HG03521 (cell line): ENCODE results near the gene KREMEN1.

Experiments used
- ATAC-seq: cut with Tn5 transposase; IDR thresholded peaks from one replicate; pipeline ENCODE4 v1.9.1; 2021; ENCODE audit warnings: mild to moderate bottlenecking, moderate library complexity; ENCODE audit not compliant: unreplicated experiment

The KREMEN1 gene

DNA sequence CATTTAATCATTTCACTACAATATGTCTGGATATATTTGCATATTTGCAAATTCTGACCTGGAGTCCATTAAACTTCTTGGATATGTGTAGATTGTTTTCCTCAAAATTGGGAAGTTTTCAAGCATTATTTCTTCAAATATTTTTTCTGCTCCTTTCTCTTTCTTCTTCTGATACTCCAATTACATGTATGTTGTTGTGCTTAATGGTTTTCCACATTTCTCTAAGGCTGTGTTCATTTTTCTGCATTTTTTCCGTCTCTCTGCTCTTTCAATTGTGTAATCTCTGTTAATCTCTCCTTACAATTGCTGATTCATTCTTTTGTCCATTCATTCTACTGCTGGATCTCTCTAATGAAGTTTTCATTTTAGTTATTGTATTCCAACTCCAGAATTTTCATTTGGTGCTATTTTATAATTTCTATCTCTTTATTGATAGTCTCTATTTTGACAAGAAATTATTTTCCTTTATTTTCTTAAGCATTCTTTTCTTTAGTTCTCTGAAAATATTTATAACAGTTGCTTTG is 102.5 kb downstream of the KREMEN1 start:
- no peak for ATAC-seq

- no peak for ATAC-seq
These were observed 111.4 kb downstream of the KREMEN1 start for GRCh38 chr22:29183971-29184848.

DNA sequence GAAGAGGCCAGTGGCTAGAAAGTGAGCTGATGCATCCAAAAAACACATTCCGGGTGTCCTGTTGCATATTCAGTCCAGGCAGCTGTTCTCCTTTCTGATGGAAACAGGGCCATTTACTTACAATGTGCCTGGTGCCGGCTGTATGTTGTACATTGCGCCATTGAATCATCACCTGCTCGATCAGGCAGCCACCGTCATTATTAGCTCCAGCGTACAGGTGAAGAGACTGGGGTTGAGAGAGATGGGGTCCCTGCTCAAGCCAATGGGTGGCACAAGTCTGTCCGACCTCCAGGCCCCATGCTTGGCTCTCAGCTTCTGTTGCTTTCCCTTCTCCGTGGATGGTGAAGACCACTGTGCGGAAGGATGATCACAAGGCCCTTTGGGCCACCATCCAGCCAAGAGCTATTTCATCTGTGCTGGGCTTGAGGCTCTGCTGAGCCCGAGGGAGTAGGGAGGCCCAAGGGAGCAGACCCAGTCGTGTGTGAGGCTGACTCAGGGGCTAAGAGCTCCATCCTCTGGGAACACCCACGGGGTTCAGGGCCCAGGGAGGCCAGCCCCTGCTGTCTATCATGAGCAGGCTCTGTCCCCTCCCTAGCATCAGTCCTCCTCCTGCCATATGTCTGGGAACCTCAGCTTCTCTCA is 112.1 kb downstream of the KREMEN1 start:
- ATAC-seq, result no peak

- no peak for ATAC-seq
These were observed 113.5 kb downstream of the KREMEN1 start for GRCh38 chr22:29186302-29186701.

DNA sequence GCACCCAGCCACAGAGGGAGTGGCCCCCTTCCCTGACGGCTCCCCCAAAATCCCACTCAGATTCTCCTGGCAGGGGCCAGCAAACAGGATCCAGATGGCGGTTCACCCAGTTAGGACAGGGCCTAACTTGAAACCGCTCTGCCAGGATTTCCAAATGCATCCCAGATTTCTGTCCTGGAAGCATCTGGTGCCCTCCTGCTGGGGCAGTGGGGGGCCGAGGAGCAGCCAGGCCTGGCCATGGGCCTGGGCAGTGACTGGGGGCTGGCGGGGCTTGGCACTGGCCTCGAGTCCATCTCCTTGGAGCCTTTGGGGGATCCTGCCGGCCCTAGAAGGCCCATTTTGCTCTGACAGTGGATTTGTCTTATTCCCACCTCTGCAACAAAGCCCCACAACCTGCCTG is 115.0 kb downstream of the KREMEN1 start:
- ATAC-seq, result no peak

DNA sequence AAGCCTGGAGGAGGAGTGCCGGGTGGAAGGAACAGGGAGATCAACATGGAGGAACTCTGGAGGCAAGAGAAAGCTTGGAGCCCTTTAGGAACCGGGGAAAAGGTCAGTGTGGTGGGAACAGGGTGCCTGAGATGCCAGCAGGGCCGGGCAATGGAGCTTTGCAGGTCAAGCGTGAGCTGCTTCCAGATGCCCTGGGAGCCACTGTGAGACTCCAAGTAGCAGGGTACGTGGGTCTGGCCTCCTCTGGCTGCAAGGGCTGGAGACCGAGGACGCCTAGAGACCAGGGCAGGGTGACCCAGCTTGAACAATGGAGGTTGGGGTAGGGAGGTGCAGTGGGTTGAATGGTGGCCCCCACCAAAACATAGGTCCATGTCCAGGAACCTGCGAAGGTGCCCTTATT is 117.2 kb downstream of the KREMEN1 start:
- ATAC-seq, result no peak

- no peak for ATAC-seq
These were observed 118.1 kb downstream of the KREMEN1 start for GRCh38 chr22:29190918-29191317.

- ATAC-seq, result no peak
These were observed 120.2 kb downstream of the KREMEN1 start for GRCh38 chr22:29193021-29193420.

- no peak for ATAC-seq
These were observed 121.3 kb downstream of the KREMEN1 start for GRCh38 chr22:29194184-29194583.

DNA sequence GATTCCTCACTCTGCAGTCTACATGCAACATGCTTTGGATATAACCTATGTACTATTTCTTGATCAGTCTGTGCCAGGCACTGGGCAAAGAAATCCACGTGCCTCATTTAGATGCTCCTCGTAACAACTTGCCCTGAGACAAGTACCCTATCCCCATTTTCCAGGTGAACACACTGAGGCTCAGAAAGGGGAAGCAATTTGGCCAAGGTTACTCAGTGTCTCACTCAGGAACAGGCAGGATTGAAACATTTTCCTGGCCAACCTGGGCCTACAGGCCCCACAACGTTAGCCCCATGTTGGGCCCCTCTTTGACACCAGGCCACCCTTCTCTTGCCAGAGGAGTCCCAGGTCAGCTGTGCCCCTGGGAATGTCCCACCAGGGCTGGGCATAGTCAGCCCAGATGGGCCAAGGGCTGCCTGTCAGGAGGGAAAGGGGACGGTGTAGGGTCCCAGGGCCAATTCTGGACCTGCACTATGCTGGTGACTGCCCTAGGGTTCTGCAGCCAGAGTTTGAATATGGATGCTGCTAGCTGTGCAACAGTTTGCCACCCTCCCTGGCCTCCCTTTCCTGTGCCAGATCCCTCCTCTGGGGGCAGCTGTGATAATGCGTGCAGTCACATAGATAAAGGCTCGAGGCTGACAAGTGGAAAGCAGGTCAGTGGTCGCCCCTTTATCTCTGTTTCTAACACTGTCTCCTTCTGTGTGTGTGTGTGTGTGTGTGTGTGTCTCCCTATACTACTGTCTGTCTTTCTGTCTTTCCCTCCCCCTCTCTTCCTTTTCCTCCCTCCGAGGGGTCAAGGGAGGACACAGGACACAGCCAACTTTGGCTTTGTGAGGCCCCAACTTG is 122.5 kb downstream of the KREMEN1 start:
- ATAC-seq, result no peak

- ATAC-seq, result no peak
These were observed 123.3 kb downstream of the KREMEN1 start for GRCh38 chr22:29195964-29196666.

DNA sequence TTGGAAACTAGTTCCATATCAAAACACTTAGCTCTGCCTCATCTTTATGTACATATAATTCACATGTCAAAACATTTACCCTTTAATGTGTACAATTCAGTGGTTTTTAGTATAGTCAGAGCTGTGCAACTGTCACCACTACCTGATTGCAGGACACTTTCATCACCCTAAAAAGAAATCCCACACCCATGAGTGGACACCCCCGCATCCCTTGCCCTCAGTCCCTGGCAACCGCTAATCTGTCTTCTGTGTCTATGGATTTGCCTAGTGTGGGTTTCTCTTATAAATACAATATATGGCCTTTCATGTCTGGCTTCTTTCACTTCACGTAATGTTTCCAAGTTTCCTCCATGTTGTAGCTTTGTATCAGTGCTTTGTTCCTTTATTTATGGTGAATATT is 124.3 kb downstream of the KREMEN1 start:
- ATAC-seq, result no peak

DNA sequence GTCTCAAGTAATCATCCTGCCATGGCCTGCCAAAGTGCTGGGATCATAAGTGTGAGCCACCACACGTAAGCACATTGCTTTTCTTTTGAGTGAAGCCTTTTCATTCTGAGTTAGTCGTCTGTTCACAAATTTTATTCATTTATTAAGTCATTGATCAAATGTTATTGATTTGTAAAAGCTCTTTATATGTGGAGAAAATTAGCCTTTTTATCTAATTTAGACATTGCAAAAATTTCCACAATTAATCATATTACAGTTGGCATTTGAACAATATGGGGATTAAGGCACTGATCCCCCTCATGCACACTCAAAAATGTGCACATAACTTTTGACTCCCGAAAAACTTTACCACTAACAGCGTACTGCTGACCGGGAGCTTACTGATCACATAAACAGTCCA is 125.4 kb downstream of the KREMEN1 start:
- no peak for ATAC-seq

DNA sequence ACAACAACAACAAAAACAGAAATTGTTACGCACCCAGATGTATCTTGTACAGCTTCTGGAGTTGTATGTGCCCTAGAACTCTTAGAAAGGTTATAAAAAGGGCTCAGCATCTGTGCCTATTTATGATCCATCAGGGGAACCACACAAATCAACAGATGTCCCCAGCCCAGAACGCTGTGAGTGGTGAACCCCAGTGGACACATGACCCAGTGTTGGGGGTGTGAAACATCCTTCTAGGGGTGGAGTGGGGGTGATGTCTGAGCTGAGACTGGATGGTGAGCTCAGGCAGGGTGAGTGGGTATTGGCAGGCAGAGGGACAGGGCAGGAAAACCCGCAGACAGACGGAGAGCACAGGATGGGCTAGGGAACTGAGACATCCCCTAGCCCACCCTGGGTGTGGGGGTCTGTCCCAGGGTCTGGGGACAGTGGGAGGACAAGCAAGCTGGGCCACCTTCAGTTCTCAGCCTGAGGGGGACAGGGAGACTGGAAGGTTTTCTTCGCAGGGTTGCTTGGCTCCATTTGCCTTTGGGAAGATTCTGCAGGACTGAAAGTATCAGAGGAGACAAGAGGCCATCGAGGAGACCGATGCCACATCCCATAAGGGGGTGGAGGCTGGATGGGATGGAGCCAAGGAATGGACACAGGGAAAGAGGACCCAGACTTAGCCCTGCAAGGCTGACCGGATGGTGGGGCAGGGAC is 127.0 kb downstream of the KREMEN1 start:
- no peak for ATAC-seq

DNA sequence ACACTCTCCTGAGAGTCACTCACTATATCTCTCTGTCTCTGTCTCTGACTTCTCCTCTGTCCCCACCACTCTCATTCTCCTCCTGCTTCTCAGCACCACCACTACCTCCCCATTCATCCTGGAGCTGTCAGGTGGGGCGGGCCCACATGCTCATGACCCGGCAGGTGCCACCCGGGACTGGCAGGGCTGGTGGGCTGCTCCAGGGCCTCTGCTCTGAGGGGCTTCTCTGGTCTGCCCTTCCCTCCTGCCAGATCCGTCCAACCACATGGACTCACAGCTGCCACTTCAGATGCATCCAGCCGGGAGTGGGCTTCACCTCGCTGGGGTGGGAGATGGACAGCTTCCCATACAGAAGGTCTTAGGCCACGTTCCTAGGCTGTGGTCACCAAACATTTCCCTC is 128.1 kb downstream of the KREMEN1 start:
- no peak for ATAC-seq

DNA sequence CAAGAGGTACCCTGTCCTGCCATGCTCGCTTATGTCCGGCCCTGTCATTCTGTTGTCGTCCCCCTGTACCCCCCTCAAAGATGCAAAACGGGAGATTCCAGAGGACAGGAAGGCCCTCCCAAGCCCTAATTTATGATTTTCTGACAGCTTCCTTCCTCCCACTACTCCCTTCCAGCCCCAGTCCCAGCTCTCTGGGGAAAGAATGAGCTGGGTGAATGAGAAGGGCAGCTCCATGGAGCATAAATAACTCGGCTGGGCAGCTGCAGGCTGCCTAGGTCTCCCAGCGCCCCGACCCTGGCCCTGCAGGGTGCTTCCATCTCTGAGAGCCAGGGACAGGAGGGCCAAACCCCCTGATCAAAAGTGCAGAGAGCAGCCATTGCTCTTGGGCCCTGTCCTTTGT is 128.9 kb downstream of the KREMEN1 start:
- ATAC-seq, result no peak

GRCh38 chr22:29202212-29203192 is 129.7 kb downstream of the KREMEN1 start:
- ATAC-seq, result peak; percentile 55

DNA sequence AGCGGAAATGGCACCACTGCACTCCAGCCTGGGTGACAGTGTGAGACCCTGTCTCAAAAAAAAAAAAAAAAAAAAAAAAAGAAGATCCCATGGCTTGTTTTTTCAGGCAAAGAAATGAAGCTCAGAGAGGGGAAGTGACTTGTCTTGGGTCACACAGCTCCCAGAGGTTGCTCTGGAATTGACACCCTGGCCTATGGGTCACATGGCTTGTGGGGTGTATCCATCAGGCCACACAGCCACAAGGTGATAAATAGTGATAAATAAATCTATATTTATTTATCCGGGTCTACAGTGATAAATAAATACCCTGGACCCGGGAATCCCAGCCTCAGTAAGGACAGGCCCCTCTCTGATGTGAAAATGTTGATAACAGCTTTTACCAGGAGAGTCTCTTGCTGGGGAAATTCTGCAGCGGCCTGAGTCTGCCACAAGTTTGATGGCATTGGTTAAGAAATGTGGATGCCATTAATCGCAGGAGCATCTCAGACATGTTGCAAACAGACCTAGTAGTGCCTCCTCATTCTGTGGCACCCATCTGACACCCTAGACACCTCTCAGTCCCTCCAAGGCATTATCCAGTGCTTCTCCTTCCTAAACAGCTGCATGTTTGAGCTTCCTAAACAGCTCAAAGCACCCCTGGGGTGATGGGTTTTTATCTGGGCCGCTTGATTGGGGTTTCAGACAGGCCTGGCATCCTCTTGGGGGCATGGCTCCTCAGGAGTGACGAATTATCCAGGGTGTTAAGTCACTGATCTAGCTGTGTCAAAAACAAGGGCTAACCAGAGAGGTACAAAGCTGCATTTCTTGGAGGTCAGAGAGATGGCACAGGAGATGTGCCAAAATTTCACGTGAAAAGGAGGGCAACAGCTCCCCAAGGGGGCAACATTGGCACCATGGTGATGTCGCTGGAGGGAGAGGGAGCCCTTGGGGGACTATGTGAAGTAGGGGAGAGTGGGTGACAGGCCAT is 130.9 kb downstream of the KREMEN1 start:
- ATAC-seq, result no peak
